DMS53 treated with DMSO at 0.1 percent for 48 hours (cell line): ENCODE measurements around the gene LZTFL1.
"Not testable (repeated sequence)": the region's sequence is repeated elsewhere in the genome, so short reads cannot be mapped to it uniquely, and the experiment has no call there.

Experiments used
- DNase-seq: peaks from one replicate; lab custom pipeline; 2025; ENCODE audit not compliant: unreplicated experiment; lab: John Stamatoyannopoulos, UW

The LZTFL1 gene

DNA sequence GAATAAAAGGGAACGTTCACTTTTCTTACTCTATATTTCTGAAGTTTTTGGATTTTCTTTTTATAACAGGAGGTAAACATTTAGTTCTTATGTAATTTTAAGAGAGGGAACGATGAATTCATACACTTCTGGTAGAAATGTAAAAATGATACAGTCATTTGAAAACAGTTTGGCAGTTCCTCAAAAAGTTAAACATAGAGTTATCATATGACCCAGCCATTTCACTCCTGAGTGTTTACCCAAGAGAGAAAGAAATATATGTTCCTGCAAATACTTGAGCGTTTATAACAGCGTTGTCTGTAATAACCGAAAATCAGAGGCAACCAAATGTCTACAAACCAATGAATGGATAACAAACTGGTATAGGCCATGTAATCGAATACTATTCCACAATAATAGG is 23.6 kb upstream of the LZTFL1 start:
- DNase-seq: no peak

DNA sequence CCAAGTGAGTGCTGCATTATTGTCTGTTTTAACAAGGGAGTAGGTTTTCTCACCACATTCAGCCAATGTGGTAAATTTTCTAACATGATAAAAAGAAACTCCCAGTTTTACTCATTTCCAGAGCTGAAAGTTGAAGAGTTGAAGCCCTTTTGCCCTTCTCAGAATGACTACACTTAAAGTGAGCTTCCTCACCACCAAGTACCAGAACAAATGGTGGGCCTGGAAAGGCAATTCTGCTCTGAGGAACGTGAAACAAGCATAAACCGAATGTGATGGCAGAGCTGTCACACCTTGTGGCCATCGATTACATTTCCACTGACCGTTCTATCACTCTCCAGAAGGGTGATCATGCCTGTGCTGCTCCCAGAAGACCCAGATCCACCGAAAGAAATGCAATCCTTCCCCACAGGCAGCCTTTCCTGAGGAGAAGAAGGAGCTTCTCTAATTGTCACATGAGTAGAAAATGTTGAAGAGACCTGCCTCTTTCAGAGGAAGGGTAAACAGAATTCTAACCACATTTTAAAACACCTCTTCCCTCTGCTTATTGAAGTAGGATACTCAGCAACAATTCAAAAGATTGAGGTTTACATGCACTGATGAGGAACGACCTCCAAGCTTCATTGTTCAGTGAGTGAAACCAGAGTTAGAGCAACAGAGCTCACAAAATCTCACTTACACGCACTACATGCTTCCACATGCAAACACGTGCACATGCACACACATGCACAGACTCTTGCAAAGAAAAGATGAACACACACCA is 23.0 kb upstream of the LZTFL1 start:
- DNase-seq: no peak

DNA sequence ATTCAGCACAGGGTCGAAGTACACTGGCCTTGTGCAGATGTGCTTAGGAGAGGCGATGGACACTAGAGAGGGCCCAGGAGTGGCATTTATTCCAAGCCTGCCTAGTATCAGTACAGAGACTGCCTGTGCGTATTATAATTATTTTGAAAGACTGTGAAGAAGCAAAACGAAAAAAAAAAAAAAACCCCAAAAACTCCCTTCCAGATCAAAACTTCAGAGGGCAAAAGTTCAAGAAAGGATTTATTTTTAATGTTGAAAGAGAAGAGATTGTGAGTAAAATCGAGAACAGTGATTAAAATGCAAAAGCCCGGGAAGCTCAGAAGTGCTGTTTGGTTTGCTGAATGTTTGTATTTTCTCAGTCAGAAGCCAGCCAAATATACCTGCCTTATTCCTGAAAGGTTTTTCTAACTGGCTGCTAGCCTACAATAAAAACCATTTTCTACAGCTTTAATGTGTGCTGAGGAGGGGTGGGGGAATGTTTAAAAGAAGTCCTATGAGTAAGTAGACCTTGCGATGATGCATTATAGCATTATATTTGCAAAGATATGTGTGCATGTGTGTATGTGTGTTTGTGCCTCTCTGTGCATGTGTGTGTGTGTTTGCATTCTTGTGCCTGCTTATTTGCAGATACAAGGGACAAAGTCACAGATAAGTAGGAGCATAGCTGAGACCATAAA is 19.3 kb upstream of the LZTFL1 start:
- no peak for DNase-seq

DNA sequence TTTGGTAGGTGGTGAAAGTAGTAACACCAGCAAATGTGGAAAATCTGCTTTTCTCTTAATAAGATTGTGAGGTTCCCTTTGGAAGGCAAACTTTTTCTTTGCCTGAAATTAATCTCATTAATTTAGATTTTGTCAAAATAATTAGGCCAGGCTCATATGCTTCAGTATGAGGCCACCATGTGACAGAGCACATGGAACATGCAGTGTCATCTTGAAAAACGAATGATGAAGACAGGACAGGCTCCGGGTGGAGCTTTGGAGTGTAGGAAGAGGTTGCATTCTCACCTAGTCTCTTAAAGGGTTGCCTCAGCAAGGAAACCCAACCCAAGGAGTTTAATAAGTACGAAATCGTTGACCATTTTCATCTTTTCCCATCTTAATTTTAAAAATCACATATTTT is 18.6 kb upstream of the LZTFL1 start:
- DNase-seq: no peak

DNA sequence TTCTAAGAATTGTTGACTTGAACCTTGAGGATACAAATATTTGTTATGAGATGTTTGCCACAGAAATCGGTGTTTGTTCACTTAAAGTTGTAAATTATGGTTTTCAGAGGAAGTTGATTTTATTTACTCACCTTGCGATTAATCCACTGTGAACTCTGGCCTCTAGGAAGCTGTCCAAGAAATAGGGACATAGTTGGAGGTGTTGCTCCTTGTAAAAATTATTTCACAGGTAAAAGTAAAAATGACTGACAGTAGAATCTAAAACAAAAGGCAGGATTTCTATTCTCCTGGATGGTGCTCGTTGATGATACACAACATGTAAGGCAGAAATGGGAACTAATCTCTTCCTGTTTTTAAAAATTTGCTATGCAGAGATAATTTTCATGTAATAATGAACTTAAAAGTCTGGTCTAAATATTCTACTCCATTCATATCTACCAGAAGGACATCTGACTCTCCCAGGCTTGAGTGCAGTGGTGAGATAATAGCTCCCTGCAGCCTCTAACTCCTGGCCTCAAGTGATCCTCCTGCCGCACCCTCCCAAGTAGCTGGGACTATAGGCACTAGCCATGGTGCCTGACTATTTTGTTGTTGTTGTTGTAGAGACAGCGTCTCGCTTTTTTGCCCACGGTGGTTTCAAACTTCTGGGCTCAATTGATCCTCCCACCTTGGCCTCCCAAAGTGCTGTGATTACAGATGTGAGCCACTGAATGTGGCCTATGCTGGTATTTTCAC is 17.1 kb upstream of the LZTFL1 start:
- no peak for DNase-seq

DNA sequence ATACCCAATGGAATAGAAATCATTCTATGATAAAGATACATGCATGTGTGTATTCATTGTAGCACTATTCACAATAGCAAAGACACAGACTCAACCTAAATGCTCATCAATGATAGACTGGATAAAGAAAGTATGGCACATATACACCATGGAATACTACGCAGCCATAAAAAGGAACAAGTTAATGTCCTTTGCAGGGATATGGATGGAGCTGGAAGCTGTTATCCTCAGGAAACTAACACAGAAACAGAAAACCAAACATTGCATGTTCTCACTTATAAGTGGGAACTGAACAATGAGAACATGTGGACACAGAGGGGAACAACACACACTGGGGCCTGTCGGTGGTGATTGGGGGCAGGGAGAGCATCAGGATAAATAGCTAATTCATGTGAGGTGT is 15.1 kb upstream of the LZTFL1 start:
- not testable (repeated sequence) for DNase-seq

DNA sequence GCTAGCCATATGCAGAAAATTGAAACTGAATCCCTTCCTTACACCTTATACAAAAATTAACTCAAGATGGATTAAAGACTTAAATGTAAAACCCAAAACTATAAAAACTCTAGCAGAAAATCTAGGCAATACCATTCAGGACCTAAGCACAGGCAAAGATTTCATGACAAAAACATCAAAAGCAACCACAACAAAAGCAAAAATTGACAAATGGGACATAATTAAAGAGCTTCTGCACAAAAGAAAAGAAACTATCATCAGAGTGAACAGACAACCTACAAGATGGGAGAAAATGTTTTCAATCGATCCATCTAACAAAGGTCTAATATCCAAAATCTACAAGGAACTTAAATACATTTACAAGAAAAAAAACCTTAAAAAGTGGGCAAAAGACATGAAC is 14.4 kb upstream of the LZTFL1 start:
- not testable (repeated sequence) for DNase-seq

DNA sequence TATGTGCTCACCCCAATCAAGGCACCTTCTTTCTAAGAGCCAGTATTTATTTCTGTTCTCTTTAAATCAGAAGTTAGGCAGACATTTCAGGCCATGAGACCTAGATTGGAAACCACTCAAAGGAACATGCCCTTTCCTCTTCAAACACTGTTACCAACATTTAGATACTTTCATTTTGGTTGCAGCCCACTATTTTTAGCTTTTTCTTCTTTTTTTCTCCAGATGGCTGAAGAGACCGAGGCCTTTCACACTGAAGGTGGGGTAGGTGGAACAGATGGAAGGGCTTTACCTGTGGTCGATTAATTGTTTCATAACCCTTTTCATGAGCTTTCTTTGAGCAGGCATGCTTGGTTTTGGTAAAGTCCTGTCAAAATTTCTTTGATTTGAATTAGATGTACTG is 10.9 kb upstream of the LZTFL1 start:
- no peak for DNase-seq

DNA sequence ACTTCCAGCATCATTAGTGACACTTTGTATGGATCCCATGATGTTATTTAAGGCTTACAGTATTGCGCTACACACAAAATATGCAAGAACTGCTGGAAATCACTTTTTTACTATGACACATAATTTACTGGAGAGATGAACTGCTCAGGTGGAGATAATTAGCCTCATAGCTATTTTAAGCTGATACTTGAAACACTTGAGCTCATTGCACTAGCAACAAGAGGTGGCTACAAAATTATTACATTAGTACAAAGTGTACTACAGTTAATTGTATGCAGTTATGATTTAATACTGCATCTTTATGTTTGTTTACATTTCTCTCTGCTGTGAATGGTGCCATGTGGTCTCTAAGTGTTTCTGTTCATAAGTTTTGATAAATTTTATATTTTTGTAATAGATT is 6.5 kb upstream of the LZTFL1 start:
- no peak for DNase-seq

DNA sequence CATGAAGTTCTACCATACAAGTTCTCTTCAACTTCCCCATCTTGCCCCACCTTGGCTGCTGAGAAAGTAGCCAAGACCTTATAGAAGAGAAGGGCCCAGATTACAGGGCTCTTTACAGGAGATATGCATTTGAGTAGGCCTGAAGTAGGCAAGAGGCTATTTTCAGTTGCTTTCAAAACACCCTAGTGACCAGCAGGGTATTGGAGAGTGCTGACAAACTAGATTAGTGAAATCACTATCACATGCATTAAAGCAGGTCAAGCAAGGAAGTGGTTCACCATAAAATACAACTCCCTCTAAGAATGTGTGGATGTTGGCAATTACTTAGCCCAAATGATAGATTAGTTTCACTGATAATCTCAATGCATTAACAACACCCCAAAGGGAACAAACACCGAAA is 2.7 kb upstream of the LZTFL1 start:
- DNase-seq: no peak

DNA sequence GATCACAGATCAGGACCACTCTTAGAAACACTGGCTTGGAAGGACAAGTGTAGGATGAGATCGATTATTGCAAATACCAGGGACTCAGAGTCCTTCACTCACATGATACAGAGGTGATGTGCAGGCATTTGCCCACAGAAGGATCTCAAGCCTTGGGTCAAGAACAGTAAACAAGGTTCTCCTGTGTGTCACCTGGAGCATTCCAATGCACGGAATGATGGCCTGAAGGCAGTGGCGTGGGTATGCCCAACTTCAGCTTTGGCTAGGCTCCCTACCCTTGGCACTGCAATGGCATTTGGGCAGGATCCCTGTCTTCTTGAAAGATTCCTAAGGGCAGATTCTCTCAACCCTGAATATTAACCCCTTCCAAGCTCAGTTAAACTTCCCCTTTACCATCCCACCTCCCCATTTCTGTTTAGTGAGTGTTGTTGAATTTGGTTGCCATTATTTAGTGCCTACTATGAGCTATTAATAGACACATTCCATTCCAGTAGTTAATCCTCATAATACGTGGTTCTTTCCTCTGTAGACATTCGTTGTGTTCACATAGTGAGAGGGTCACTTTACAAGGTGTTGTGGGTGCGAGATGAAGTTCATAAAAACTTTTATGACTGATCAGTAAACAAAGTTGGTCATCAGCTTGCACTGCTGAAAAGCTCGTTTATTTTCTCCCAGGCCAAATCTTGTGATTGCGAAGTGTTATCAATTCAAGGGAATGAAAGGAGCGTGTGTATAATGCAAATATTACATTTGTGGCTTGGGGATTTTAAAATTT is 1.1 kb upstream of the LZTFL1 start:
- no peak for DNase-seq

DNA sequence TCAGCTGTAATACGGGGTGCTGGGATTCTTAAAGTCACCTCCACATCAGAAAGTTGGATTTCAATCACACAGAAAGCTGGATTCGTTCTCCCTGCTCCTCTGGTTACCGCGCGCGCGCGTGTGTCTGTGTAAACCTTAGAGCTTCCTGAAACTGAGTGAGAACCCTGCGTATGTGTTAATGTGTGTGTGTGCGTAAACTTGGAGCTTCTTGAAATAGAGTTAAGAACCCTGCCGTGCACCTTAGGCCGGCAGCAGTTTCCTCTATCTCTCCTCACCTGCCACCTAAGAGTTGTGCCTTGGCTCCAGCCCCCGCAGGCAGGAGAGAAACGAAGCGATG is 531 bp downstream of the LZTFL1 start:
- DNase-seq: no peak

DNA sequence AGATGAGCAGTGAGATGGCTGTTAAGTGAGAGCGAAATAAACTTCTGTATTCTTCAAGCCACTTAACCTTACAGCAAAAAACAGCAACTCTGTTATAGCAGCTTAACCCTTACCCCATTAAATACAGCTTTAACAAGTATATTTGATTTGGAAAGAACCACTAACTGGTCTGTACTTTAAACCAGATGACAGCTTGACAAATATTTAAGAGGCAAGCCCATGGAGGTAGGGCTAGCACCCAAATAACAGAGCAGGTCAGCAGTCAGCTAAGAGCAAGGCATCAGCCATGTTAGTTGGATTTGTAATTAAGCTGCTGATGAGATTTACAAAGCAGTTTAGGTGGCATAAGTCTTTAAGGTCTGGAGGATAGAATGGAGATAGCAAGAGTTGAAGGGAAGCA is 3.5 kb downstream of the LZTFL1 start:
- no peak for DNase-seq

DNA sequence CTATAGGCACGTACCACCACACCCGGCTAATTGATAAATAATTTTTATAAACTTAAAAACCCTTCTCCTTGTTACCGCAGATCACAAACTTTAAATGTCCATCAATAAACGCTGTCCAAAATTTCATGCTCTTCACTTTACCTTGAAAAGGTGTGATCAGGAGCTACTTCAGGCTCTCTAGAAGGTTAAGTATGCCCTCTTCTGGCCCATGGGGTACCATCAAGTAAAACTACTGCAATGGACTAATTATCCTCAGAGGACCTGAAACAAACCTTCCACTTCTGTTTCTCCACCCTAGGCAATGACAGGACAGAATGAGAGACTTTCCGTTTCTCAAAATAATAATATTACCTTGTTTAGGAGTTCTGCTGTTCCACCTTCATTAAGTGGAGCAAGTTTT is 9.2 kb downstream of the LZTFL1 start:
- peak; percentile 1 for DNase-seq

DNA sequence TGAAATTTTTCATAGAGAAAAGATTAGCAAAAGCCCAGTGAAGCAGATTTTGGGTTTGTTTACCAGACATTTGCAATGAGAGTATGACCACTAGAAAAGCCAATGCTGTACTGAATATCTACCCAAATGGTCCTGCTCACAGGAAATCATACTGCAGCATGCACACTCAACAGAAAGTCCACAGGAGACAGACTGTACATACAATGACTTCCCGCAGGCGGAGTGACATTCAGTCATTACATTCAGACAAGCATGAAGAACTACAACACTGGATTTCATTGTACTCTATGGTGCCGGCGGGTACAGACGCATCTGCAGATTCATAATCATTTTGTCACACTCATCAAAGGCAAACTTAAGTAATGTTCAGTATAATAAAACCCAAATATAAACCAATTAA is 11.8 kb downstream of the LZTFL1 start:
- no peak for DNase-seq

DNA sequence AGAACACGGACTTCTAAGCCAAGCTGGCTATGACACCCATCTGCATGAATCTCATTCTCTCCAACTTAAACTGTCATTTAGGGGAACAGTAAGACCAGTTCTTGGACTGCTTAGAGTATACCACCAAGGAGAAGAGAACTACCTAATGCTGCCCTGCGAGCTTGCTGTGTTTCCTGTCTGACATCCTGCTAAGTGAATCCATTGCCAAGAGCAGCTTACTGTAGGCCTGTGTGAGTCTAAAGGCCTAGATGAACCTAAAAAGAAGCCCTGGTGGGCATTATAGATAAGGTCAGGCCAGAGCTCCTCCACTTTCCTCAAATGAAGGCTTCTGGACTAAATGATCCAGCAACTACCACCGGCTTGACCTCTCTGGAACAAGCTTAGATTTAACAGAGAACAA is 15.0 kb downstream of the LZTFL1 start:
- no peak for DNase-seq

DNA sequence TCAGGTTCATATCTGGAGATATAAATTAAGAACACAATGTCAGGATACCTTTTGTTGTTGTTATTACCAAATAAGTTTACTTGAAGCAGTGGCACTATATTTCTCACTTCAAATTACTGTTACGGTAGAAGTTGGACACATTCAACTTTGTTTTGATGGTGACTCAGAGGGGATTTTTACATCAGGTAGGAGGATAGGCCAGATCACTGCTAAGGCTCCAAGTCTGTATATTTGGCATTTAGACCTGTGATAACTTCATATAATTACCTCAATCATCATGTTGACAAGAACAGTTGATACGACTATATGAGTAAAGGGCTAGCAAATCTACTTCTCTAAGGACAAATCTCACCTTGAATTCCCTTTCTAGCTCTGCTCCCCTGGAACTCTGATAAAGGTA is 15.6 kb downstream of the LZTFL1 start:
- no peak for DNase-seq

DNA sequence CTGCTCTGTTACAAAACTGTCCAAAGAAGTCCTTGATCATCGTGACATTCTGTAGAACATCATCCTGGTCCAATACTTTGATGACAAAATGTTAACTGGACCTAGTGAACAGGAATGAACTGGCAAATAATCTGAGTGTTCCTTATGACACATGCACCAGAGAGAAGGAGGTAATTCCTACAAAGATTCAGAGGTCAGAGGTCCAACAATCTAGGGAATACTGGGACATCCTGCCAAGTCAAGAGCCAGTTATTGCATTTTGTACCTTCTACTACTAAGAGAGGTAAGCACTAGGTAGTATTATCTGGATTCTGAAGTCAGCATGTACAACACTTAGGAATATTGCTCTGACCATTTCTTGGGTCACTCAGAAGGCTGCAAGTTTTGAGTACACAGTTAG is 20.8 kb downstream of the LZTFL1 start:
- no peak for DNase-seq

DNA sequence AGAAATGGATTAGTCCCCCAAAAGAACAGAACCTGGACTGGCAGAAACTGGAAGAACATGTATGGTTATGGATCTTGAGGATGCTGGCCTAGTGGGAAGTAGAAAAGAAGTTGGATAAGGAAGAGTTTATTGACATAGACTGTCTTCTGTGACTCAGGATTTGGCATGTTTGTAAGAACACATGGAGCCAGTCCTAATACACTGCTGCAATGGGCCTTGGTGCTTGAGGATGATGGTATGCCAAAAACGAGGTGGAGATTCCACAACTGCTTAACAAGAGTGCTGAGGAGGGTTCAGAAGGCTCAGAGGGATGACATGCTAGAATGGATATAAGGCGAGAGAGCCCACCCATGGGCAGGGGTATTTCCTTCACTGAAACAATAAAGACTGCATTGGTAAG is 22.4 kb downstream of the LZTFL1 start:
- DNase-seq: no peak

DNA sequence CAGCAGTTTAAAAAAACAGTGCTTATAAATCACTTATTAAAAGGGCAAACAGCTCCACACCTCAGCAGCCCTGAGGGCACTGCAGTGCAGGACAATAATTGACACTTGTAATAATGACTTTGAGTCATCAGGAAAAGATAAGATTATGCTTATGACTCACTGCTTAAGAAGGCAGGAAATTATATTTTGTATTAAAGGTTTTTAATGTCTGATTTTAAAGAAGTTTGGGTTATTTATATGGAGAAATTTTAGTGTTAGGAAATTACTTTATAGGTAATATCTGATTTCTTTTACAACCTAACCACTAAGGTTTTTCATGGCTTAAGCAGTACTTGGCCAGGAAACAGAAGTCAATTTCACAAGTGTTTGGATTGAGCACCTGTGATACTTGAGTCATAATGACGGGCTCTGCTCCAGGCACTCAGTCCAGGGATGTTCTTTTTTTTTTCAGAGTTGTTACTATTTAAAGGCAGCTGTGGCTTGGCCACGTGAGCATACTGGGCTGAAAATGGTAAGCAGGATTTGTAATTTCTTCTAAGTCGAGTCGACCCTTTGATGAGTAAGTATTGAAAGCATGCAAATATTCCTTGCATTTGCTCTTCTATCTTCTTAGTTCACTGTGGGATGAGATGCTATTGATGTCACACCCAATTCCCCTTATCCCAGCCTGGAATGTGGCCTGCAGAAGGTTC is 23.9 kb downstream of the LZTFL1 start:
- peak; percentile 62 for DNase-seq

DNA sequence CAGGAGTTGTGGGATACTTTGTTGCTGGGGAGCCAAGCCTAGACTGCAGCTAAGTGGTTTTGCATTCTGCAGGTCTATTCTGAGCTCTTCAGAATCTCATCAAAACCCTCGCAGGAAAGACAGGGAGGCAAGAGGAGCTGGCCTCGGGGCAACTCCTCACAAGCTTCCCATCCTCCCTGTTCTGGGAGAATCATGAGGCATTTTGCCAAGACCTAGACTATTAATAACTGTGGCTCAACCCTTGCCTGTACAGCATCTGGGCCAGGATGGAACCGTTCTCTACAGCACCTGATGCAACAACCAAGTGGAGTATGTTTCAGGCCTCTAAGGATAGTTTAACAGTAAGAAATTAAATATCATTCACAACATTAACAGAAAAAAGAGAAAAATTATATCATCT is 25.4 kb downstream of the LZTFL1 start:
- no peak for DNase-seq
